DOHH2 (cell line): ENCODE measurements around the gene CFAP57.

Experiments
- H3F3A ChIP-seq: fragments of 200-600 bp; sonication (generic), shearing (Covaris generic); 2 replicates; pipeline ENCODE4 v1.6.0; 2016; ENCODE audit warnings: antibody characterized with exemption, mild to moderate bottlenecking; ENCODE audit not compliant: control insufficient read depth, insufficient read depth
- H3K27ac ChIP-seq: fragments of 200-600 bp; sonication (generic); 2 replicates; pipeline ENCODE4 v1.5.1; 2014; ENCODE audit warnings: low read depth, mild to moderate bottlenecking, low read length, moderate library complexity
- H3K27me3 ChIP-seq: fragments of 200-600 bp; sonication (generic); 2 replicates; pipeline ENCODE4 v1.6.1; 2014; ENCODE audit warnings: mild to moderate bottlenecking, low read length, mixed read lengths; ENCODE audit not compliant: control insufficient read depth
- H3K36me3 ChIP-seq: fragments of 200-600 bp; sonication (generic); 2 replicates; pipeline ENCODE4 v1.6.1; 2014; ENCODE audit warnings: mild to moderate bottlenecking, low read length, moderate library complexity, mixed read lengths; ENCODE audit not compliant: control insufficient read depth
- H3K4me1 ChIP-seq: fragments of 200-600 bp; sonication (generic); 2 replicates; pipeline ENCODE4 v1.6.1; 2014; ENCODE audit warnings: mild to moderate bottlenecking, low read length, mixed read lengths; ENCODE audit not compliant: control insufficient read depth
- H3K4me2 ChIP-seq: fragments of 200-600 bp; sonication (generic); 2 replicates; pipeline ENCODE4 v1.6.0; 2014; ENCODE audit warnings: mild to moderate bottlenecking, low read length, moderate library complexity
- H3K4me3 ChIP-seq: fragments of 200-600 bp; sonication (generic); 2 replicates; pipeline ENCODE4 v1.5.1; 2014; ENCODE audit warnings: mild to moderate bottlenecking, low read length, mixed read lengths
- H3K79me2 ChIP-seq: fragments of 200-600 bp; sonication (generic); 2 replicates; pipeline ENCODE4 v1.6.1; 2014; ENCODE audit warnings: mild to moderate bottlenecking, low read length, mixed read lengths; ENCODE audit not compliant: control insufficient read depth
- H3K9me2 ChIP-seq: fragments of 200-600 bp; sonication (generic); replicated peaks from 2 replicates; pipeline ENCODE4 v1.6.1; 2014; ENCODE audit warnings: mild to moderate bottlenecking, low read length, mixed read lengths; ENCODE audit not compliant: control insufficient read depth
- H3K9me3 ChIP-seq: fragments of 200-600 bp; sonication (generic); 2 replicates; pipeline ENCODE4 v1.6.1; 2014; ENCODE audit warnings: antibody characterized with exemption, low read length, mixed read lengths; ENCODE audit not compliant: control insufficient read depth, insufficient read depth
- H4K20me1 ChIP-seq: fragments of 200-600 bp; sonication (generic); 2 replicates; pipeline ENCODE4 v1.6.0; 2014; ENCODE audit warnings: low read depth, mild to moderate bottlenecking, antibody characterized with exemption, low read length, moderate library complexity; ENCODE audit not compliant: control insufficient read depth, insufficient read depth
- CTCF ChIP-seq: fragments of 200-600 bp; sonication (generic); IDR thresholded peaks from one replicate; pipeline ENCODE4 v1.5.1; 2014; ENCODE audit warnings: antibody characterized with exemption, mild to moderate bottlenecking, low read depth, low read length; ENCODE audit not compliant: poor library complexity, severe bottlenecking
- EZH2phosphoT487 ChIP-seq: fragments of 200-600 bp; sonication (generic); IDR thresholded peaks from 2 replicates; pipeline ENCODE4 v1.6.1; 2017; ENCODE audit warnings: borderline replicate concordance, mild to moderate bottlenecking, antibody characterized with exemption, low read length, moderate library complexity, mixed read lengths

Gene CFAP57

GRCh38 chr1:43279161-43279560 lies 107.0 kb downstream of the CFAP57 start:
- TF ChIP-seq CTCF (no peak), EZH2phosphoT487 (no peak)
- Histone ChIP-seq H3K9me3 (no peaks in the 10 kb centered on the region), H3K27ac (no peak overlapping the region), H3K27me3 (no peaks in the 10 kb centered on the region), H3K4me1 (peaks cover 5% of the 10 kb centered on the region), H3K9me2 (no peaks in the 10 kb centered on the region), H3K4me2 (no peak overlapping the region), H3K36me3 (no peaks in the 10 kb centered on the region), H4K20me1 (no peaks in the 10 kb centered on the region), H3K79me2 (no peaks in the 10 kb centered on the region), H3K4me3 (no peak overlapping the region), H3F3A (no peaks in the 10 kb centered on the region)

GRCh38 chr1:43279666-43280065 lies 107.5 kb downstream of the CFAP57 start:
- no peak for TF ChIP-seq CTCF
- no peak for TF ChIP-seq EZH2phosphoT487
- H3K4me1 ChIP-seq = peaks cover under 1% of the 10 kb centered on the region; the same call in 1 of the 2 replicates
- no peaks in the 10 kb centered on the region for H3F3A ChIP-seq
- no peaks in the 10 kb centered on the region for H3K9me2 ChIP-seq
- H4K20me1 ChIP-seq = no peaks in the 10 kb centered on the region
- no peaks in the 10 kb centered on the region for H3K36me3 ChIP-seq
- no peaks in the 10 kb centered on the region for H3K79me2 ChIP-seq
- no peaks in the 10 kb centered on the region for H3K9me3 ChIP-seq
- no peak overlapping the region for H3K4me3 ChIP-seq
- H3K4me2 ChIP-seq = no peak overlapping the region
- H3K27me3 ChIP-seq = no peaks in the 10 kb centered on the region
- no peak overlapping the region for H3K27ac ChIP-seq

- H3K9me2 ChIP-seq = no peaks in the 10 kb centered on the region
- H3K36me3 ChIP-seq = no peaks in the 10 kb centered on the region
- no peaks in the 10 kb centered on the region for H3K4me1 ChIP-seq
- H3K27ac ChIP-seq = no peak overlapping the region
- H3F3A ChIP-seq = no peaks in the 10 kb centered on the region
- H3K4me3 ChIP-seq = no peak overlapping the region
- no peaks in the 10 kb centered on the region for H3K27me3 ChIP-seq
- no peaks in the 10 kb centered on the region for H3K79me2 ChIP-seq
- no peaks in the 10 kb centered on the region for H3K9me3 ChIP-seq
- no peak for TF ChIP-seq CTCF
- no peak for TF ChIP-seq EZH2phosphoT487
- no peaks in the 10 kb centered on the region for H4K20me1 ChIP-seq
- H3K4me2 ChIP-seq = no peak overlapping the region
Measured at GRCh38 chr1:43280692-43281091, 108.6 kb downstream of the CFAP57 start.
